Omental fat pad (tissue), 4 donors: ENCODE results near the gene RHOT1. TPM values are rescaled to one million over a fixed set of nuclear protein-coding genes. Genes with fewer than 3 reads are reported as not detected.

Experiments used
- ATAC-seq: fragments of 150-250 bp; one replicate; pipeline ENCODE4 v1.9.1; 2016; ENCODE audit warnings: mild to moderate bottlenecking, moderate library complexity; ENCODE audit not compliant: low FRiP score
- DNase-seq: peaks from one replicate; pipeline ENCODE4 v3.0.0-alpha.2; 2019; ENCODE audit warnings: low spot score
- total RNA-seq, 4 donors: library from RNA; depleted of rRNA; stranded (reverse); fragments of >200 nt; gene quantifications; one replicate each; pipeline ENCODE4 v1.1.0, GENCODE V29; 2016
- TF ChIP-seq, protein P1 (sequence below), 3 donors: fragments of 450-650 bp; IDR thresholded peaks; one replicate each; pipeline ENCODE4 v1.5.1; 2016 to 2017; ENCODE audit warnings: antibody characterized with exemption in 3 of 3, mild to moderate bottlenecking in 3 of 3, moderate library complexity in 2 of 3

RHOT1 gene
- total RNA-seq, 4 donors from 2014 or later, result 32.1 to 55.7 (median 42.6) TPM

GRCh38 chr17:32152130-32152529 lies 9.8 kb downstream of the RHOT1 start:
- DNase-seq, result no peak
- ATAC-seq, result no peak
- TF ChIP-seq, protein P1, sequence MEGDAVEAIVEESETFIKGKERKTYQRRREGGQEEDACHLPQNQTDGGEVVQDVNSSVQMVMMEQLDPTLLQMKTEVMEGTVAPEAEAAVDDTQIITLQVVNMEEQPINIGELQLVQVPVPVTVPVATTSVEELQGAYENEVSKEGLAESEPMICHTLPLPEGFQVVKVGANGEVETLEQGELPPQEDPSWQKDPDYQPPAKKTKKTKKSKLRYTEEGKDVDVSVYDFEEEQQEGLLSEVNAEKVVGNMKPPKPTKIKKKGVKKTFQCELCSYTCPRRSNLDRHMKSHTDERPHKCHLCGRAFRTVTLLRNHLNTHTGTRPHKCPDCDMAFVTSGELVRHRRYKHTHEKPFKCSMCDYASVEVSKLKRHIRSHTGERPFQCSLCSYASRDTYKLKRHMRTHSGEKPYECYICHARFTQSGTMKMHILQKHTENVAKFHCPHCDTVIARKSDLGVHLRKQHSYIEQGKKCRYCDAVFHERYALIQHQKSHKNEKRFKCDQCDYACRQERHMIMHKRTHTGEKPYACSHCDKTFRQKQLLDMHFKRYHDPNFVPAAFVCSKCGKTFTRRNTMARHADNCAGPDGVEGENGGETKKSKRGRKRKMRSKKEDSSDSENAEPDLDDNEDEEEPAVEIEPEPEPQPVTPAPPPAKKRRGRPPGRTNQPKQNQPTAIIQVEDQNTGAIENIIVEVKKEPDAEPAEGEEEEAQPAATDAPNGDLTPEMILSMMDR (IDR thresholded peaks at IDR 0.05), result no peak

GRCh38 chr17:32155896-32156295 lies 13.6 kb downstream of the RHOT1 start:
- no peak for DNase-seq
- TF ChIP-seq, protein P1 (IDR thresholded peaks at IDR 0.05), result no peak
- ATAC-seq, result no peak

DNA sequence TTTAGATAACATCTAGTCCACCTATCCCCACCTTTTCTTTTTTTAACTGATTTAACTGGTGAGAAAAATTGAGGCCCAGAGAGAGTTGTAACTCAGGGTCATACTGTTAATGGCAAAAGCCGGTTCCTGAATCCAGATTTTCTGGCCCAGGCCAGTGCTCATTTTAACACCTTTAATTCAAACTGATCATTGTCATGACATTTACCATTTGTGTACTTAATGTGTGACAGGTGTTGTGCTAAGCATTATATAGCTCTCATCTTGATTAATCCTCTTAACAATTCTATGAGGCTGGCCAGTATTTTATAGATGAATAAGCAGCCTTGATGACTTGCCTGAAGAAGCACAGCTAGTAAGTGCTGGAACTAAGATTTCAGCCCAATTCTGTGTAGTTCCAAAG lies 14.4 kb downstream of the RHOT1 start:
- no peak for ATAC-seq
- TF ChIP-seq, protein P1 (IDR thresholded peaks at IDR 0.05), result no peak
- no peak for DNase-seq

GRCh38 chr17:32157225-32157624 lies 14.9 kb downstream of the RHOT1 start:
- DNase-seq (no peak), ATAC-seq (no peak)
- TF ChIP-seq, protein P1 (IDR thresholded peaks at IDR 0.05), result no peak

GRCh38 chr17:32158870-32159585 lies 16.7 kb downstream of the RHOT1 start:
- no peak for DNase-seq
- TF ChIP-seq, protein P1 (IDR thresholded peaks at IDR 0.05), result no peak
- ATAC-seq, result no peak

DNA sequence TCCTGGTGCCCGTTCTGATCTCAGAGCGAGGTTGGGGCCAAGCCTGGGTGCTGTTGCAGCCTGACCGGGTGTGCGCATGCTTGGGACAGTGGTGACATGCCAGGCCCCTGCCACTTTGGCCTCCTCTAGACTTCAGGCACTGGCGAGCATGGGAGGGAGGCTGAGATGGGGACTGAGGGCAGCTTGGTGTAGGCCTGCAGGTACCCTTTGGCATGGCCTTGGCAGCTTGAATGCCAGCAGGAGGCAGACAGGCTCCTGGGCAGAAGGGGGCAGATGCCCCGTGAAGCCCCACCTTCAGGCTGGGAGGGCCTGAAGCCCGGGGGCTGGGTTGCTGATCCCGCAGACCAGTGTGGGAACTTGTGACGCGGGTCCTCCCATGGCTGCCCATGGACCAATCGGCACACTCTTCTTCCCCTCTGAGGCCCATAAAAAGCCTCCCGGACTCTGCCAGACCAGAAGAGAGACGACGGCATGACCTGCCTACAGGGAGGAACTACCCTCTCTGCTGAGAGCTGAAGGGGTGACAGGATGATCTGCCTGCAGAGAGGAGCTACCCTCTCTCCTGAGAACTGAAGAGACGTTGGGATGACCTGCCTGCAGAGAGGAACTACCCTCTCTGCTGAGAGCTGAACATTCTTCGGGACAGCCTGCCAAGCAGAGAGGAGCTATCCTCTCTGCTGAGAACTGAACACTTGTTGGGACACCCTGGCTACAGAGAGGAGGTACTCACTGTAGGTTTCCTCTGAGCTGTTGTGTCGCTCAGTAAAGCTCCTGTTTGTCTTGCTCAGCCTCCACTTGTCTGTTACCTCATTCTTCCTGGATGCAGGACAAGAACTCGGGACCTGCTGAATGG lies 17.5 kb downstream of the RHOT1 start:
- DNase-seq (no peak), ATAC-seq (no peak)
- TF ChIP-seq, protein P1 (IDR thresholded peaks at IDR 0.05), result no peak
